Stomach (tissue), 4 donors: ENCODE data around the gene JAKMIP1.

Experiments used
- CTCF ChIP-seq, 7 experiments: fragments of 450-650 bp in 4 of 7; fragments of 200-600 bp in 3 of 7; sonication (generic) in 3 of 7; IDR thresholded peaks; one replicate each; pipeline ENCODE4 v1.5.1; 2016 to 2019; ENCODE audit warnings: antibody characterized with exemption in 7 of 7, control low read depth in 2 of 7, mild to moderate bottlenecking in 1 of 7
- EP300 ChIP-seq: sonication (generic); formaldehyde crosslinking; IDR thresholded peaks from one replicate; pipeline ENCODE4 v1.6.1; 2017; ENCODE audit warnings: antibody characterized with exemption
- POLR2A ChIP-seq, 4 donors: fragments of 450-650 bp; IDR thresholded peaks; one replicate each; pipeline ENCODE4 v1.6.1; 2016; ENCODE audit warnings: antibody characterized with exemption in 4 of 4, control low read depth in 2 of 4, mild to moderate bottlenecking in 1 of 4, moderate library complexity in 1 of 4
- POLR2AphosphoS5 ChIP-seq, 3 donors: sonication (generic); formaldehyde crosslinking; IDR thresholded peaks; one replicate each; pipeline ENCODE4 v1.6.1; 2016; ENCODE audit warnings: antibody characterized with exemption in 3 of 3

- TF ChIP-seq CTCF (IDR thresholded peaks at IDR 0.05) (no peak), POLR2A (IDR thresholded peaks at IDR 0.05) (no peak), EP300 (no peak), POLR2AphosphoS5 (IDR thresholded peaks at IDR 0.05) (no peak)
Measured at GRCh38 chr4:6232836-6233785, 32.8 kb upstream of the JAKMIP1 start.
